GM12878 (cell line): ENCODE results near the gene PTPRN2. TPM values are rescaled to one million over a fixed set of nuclear protein-coding genes. Genes with fewer than 3 reads are reported as not detected.

Experiments
- ATAC-seq: fragments of 200-7000 bp; cut with Tn5 transposase; 3 replicates; pipeline ENCODE4 v1.9.1; 2020; ENCODE audit warnings: mild to moderate bottlenecking, moderate library complexity
- BruUV-seq: library from RNA; stranded (reverse); fragments of 400-500 nt; replicated peaks from 2 replicates; lab custom pipeline; 2021; lab: Mats Ljungman, UMichigan
- CTCF ChIA-PET: fragments of 300-600 bp; sonication (Branson Sonifier 250); formaldehyde crosslinking; extraction: SDS; loops from one replicate; lab custom pipeline; 2021; ENCODE audit warnings: inconsistent platforms; lab: Yijun Ruan, JAX
- POLR2A ChIA-PET: fragments of 350-600 bp; formaldehyde crosslinking; extraction: SDS; loops from one replicate; lab custom pipeline; 2021; ENCODE audit warnings: inconsistent platforms; lab: Charles Lee
- RAD21 ChIA-PET: fragments of 300-600 bp; sonication (Branson Sonifier 250); formaldehyde crosslinking; loops from one replicate; lab custom pipeline; 2023; ENCODE audit warnings: antibody characterized with exemption; ENCODE audit not compliant: unreplicated experiment; lab: Charles Lee
- SMC1A ChIA-PET: fragments of 300-600 bp; sonication (Branson Sonifier 250); formaldehyde crosslinking; loops from one replicate; lab custom pipeline; 2023; ENCODE audit not compliant: unreplicated experiment, uncharacterized antibody; lab: Charles Lee
- DNase-seq: peaks from one replicate; pipeline ENCODE4 v3.0.0-alpha.2; 2011; ENCODE audit warnings: low read depth, low spot score
- FAIRE-seq: peaks from 3 replicates; lab custom pipeline; 2011; peaks lifted over from hg19 to GRCh38; lab: Jason Lieb, UNC
- H2AFZ ChIP-seq: 2 replicates; pipeline ENCODE4 v1.6.0; 2011; ENCODE audit warnings: low read depth, low read length, control low read depth; ENCODE audit not compliant: control insufficient read depth
- H3K27ac ChIP-seq: 2 replicates; pipeline ENCODE4 v1.5.1; 2011; ENCODE audit warnings: control low read depth; ENCODE audit not compliant: control insufficient read depth, insufficient read depth
- H3K27me3 ChIP-seq, 2 experiments: replicated peaks in 1 of 2; 2 replicates each; pipeline versions ENCODE4 v1.6.0 to v1.6.1; 2011; ENCODE audit warnings: low read length in 1 of 2; ENCODE audit not compliant: control insufficient read depth in 2 of 2, insufficient read depth in 2 of 2
- H3K36me3 ChIP-seq, 2 experiments: 2 replicates each; pipeline ENCODE4 v1.5.1; 2011; ENCODE audit warnings: low read length in 1 of 2; ENCODE audit not compliant: control insufficient read depth in 2 of 2, insufficient read depth in 2 of 2
- H3K4me1 ChIP-seq: 2 replicates; pipeline ENCODE4 v1.6.1; 2011; ENCODE audit warnings: mild to moderate bottlenecking, low read length, moderate library complexity, mixed read lengths; ENCODE audit not compliant: control insufficient read depth, insufficient read depth
- H3K4me2 ChIP-seq: 2 replicates; pipeline ENCODE4 v1.6.0; 2011; ENCODE audit warnings: control low read depth; ENCODE audit not compliant: control insufficient read depth, insufficient read depth
- H3K4me3 ChIP-seq: fragments of 200-600 bp; sonication (generic); 2 replicates; pipeline ENCODE4 v1.5.1; 2016
- H3K79me2 ChIP-seq: 2 replicates; pipeline ENCODE4 v1.6.0; 2011; ENCODE audit warnings: low read length; ENCODE audit not compliant: control insufficient read depth, insufficient read depth
- H3K9ac ChIP-seq: 2 replicates; pipeline ENCODE4 v1.8.0; 2011; ENCODE audit warnings: low read length, control low read depth, mixed read lengths; ENCODE audit not compliant: control insufficient read depth, insufficient read depth
- H3K9me3 ChIP-seq: replicated peaks from 3 replicates; pipeline ENCODE4 v1.5.1; 2011; ENCODE audit warnings: mild to moderate bottlenecking, low read length; ENCODE audit not compliant: control insufficient read depth, insufficient read depth
- H4K20me1 ChIP-seq: 2 replicates; pipeline ENCODE4 v1.6.0; 2011; ENCODE audit not compliant: control insufficient read depth, insufficient read depth
- CBX5 ChIP-seq: sonication (generic); IDR thresholded peaks from 2 replicates; pipeline ENCODE4 v1.6.1; 2016; ENCODE audit warnings: low read depth, moderate library complexity, mild to moderate bottlenecking, inconsistent platforms
- CHD2 ChIP-seq: IDR thresholded peaks from 2 replicates; pipeline ENCODE4 v1.6.1; 2011; ENCODE audit warnings: low read depth, low read length, improper control_type of control experiment, borderline replicate concordance
- ESRRA ChIP-seq: IDR thresholded peaks from 2 replicates; pipeline ENCODE4 v1.6.1; 2012; ENCODE audit warnings: mild to moderate bottlenecking, low read length, improper control_type of control experiment
- HCFC1 ChIP-seq: fragments of 150-350 bp; IDR thresholded peaks from 2 replicates; pipeline ENCODE4 v1.6.1; 2014; ENCODE audit warnings: low read length
- IRF3 ChIP-seq: fragments of 450-650 bp; IDR thresholded peaks from 2 replicates; pipeline ENCODE4 v1.6.1; 2014; ENCODE audit warnings: mild to moderate bottlenecking
- IRF4 ChIP-seq: IDR thresholded peaks from 2 replicates; pipeline ENCODE4 v1.6.1; 2011; ENCODE audit warnings: low read depth, low read length
- KAT2A ChIP-seq: conservative IDR thresholded peaks from 2 replicates; pipeline ENCODE4 v1.6.1; 2011; ENCODE audit warnings: low read depth, low read length; ENCODE audit not compliant: control insufficient read depth
- NFIC ChIP-seq: IDR thresholded peaks from 2 replicates; pipeline ENCODE4 v1.6.1; 2012; ENCODE audit warnings: low read depth, mild to moderate bottlenecking, inconsistent platforms, low read length, moderate library complexity
- NFYA ChIP-seq: IDR thresholded peaks from 2 replicates; pipeline ENCODE4 v1.6.1; 2011; ENCODE audit warnings: low read depth, mild to moderate bottlenecking, low read length, improper control_type of control experiment, borderline replicate concordance
- NR2C2 ChIP-seq: IDR thresholded peaks from 2 replicates; pipeline ENCODE4 v1.6.1; 2011; ENCODE audit warnings: borderline replicate concordance, low read depth; ENCODE audit not compliant: control insufficient read depth, insufficient read length
- NRF1 ChIP-seq: conservative IDR thresholded peaks from 2 replicates; pipeline ENCODE4 v1.6.1; 2011; ENCODE audit warnings: mild to moderate bottlenecking, low read depth, low read length, improper control_type of control experiment
- PML ChIP-seq: IDR thresholded peaks from 2 replicates; pipeline ENCODE4 v1.6.1; 2012; ENCODE audit warnings: low read length, inconsistent platforms
- RELB ChIP-seq: fragments of 450-650 bp; IDR thresholded peaks from 2 replicates; pipeline ENCODE4 v1.6.1; 2017; ENCODE audit warnings: low read depth, mild to moderate bottlenecking, moderate library complexity
- RFX5 ChIP-seq: IDR thresholded peaks from 2 replicates; pipeline ENCODE4 v1.6.1; 2011; ENCODE audit warnings: low read depth, low read length, improper control_type of control experiment
- SMARCA5 ChIP-seq: fragments of 450-650 bp; IDR thresholded peaks from 2 replicates; pipeline ENCODE4 v1.6.1; 2017; ENCODE audit warnings: mild to moderate bottlenecking
- SUPT20H ChIP-seq: IDR thresholded peaks from 2 replicates; pipeline ENCODE4 v1.6.1; 2011; ENCODE audit warnings: low read depth, mild to moderate bottlenecking, low read length, moderate library complexity, borderline replicate concordance; ENCODE audit not compliant: control insufficient read depth
- ZBTB40 ChIP-seq: fragments of 450-650 bp; IDR thresholded peaks from 2 replicates; pipeline ENCODE4 v1.6.1; 2016; ENCODE audit warnings: mild to moderate bottlenecking, moderate library complexity, borderline replicate concordance
- WGBS: methylation state at CpG from one replicate; pipeline ENCODE4 v1.1.6; 2016; ENCODE audit warnings: low lambda C conversion rate; ENCODE audit not compliant: insufficient replicate concordance, insufficient coverage; ENCODE audit errors: missing lambda C conversion rate; 5-methylcytosine and 5-hydroxymethylcytosine counted together
- in situ Hi-C: fragments of 300-500 bp; cut with MboI; formaldehyde crosslinking; loops from 9 replicates; pipeline ENCODE4 v1.14.3; 2018; ENCODE audit warnings: mixed read lengths
- intact Hi-C: fragments of 100-400 bp; cut with micrococcal nuclease; formaldehyde crosslinking; loops from one replicate; pipeline ENCODE4 v1.14.2; 2022; ENCODE audit not compliant: unreplicated experiment
- polyA plus RNA-seq, 11 experiments: library from polyadenylated mRNA; depleted of rRNA in 4 of 11; unstranded in 6 of 11; stranded (reverse) in 5 of 11; fragments of >200 nt; fragmentation: Nextera tagmentation in 4 of 11; fragmentation: Illumina TruSeq in 1 of 11; extraction: Ambion mirVana in 4 of 11; extraction: Trizol in 1 of 11; gene quantifications; 1 replicate in 1 of 11; 2 replicates in 10 of 11; pipeline versions ENCODE4 v1.2.1 to v1.2.3, GENCODE V29; 2011 to 2016; ENCODE audit warnings: inconsistent platforms in 2 of 11, missing spikeins in 2 of 11, low read depth in 1 of 11
- total RNA-seq, 4 experiments: library from RNA; depleted of rRNA in 3 of 4; stranded (reverse); fragments of >200 nt in 3 of 4; fragmentation: Illumina TruSeq in 1 of 4; extraction: Trizol in 1 of 4; gene quantifications; 2 replicates each; pipeline versions ENCODE4 v1.2.1 to v1.2.3, GENCODE V29; 2013 to 2021

The PTPRN2 gene
- total and polyA plus RNA-seq, 10 of the 15 experiments (the other 5 are each of a cell fraction or from before 2014, with no cell fraction given) = 5.4 TPM; not detected in 9

GRCh38 chr7:157753713-157754415 lies 833.8 kb downstream of the PTPRN2 start (continued):
- TF ChIP-seq HCFC1 = no peak
- no peak for TF ChIP-seq NFIC
- no peak for TF ChIP-seq SUPT20H
- no peak for TF ChIP-seq CBX5
- TF ChIP-seq, all 136 proteins: peak for 0

- Histone ChIP-seq H3K9me3 (no peaks in the 10 kb centered on the region; the same call in 2 of the 3 replicates), H3K27me3 (no peaks in the 10 kb centered on the region), H3K4me3 (no peak overlapping the region), H2AFZ (no peak overlapping the region), H3K4me2 (no peak overlapping the region), H3K27ac (no peak overlapping the region), H3K36me3 (no peaks in the 10 kb centered on the region), H3K9ac (no peak overlapping the region), H3K79me2 (no peaks in the 10 kb centered on the region), H3K4me1 (no peaks in the 10 kb centered on the region), H4K20me1 (no peaks in the 10 kb centered on the region)
- no TSS peak for BruUV-seq
- no peak for ATAC-seq
- DNase-seq = no peak
- ChIA-PET CTCF (no interaction called here), SMC1A (no interaction called here), POLR2A (interaction anchor here (0.5 kb wide), 1 partner anchor 1925 kb away, joined by 3 read pairs; no protein-coding TSS in a partner anchor), RAD21 (no interaction called here)
- no peak for TF ChIP-seq ZBTB40
- TF ChIP-seq CHD2 = no peak
- no peak for TF ChIP-seq KAT2A
- TF ChIP-seq RFX5 = no peak
- no peak for TF ChIP-seq PML
- TF ChIP-seq IRF4 = no peak
- TF ChIP-seq NRF1 = no peak
- TF ChIP-seq SMARCA5 = no peak
- TF ChIP-seq NFYA = no peak
- no peak for TF ChIP-seq ESRRA
- no peak for TF ChIP-seq RELB
- no peak for TF ChIP-seq IRF3
- TF ChIP-seq NR2C2 = no peak
- 51% methylated on average over 18 of the region's 18 CpGs for WGBS
- FAIRE-seq = no peak
- intact Hi-C loops (no loop called here), in situ Hi-C loops (no loop called here)
Measured at GRCh38 chr7:157752832-157753291, 834.8 kb downstream of the PTPRN2 start.
